T-helper 1 cell treated with Interleukin-12 subunit alpha and Interleukin-12 subunit beta and Interleukin-4 antibody, amounts not matched to agents 30 μg/mL and 1 μg/mL, for 36 hours (primary cell): ENCODE measurements around the gene CACNA2D3.

Experiments
- H3K27ac Mint-ChIP-seq: one replicate; pipeline ENCODE4 v1.8.0; 2021; ENCODE audit warnings: mild to moderate bottlenecking, mixed read lengths
- H3K27me3 Mint-ChIP-seq: one replicate; pipeline ENCODE4 v1.8.0; 2021; ENCODE audit warnings: low read depth, mixed read lengths
- H3K36me3 Mint-ChIP-seq: one replicate; pipeline ENCODE4 v1.8.0; 2021; ENCODE audit warnings: low read depth, mixed read lengths
- H3K4me1 Mint-ChIP-seq: one replicate; pipeline ENCODE4 v1.8.0; 2021; ENCODE audit warnings: low read depth, mixed read lengths
- H3K4me3 Mint-ChIP-seq: one replicate; pipeline ENCODE4 v1.8.0; 2021; ENCODE audit warnings: mild to moderate bottlenecking, moderate library complexity, mixed read lengths
- H3K9me3 Mint-ChIP-seq: one replicate; pipeline ENCODE4 v1.8.0; 2021; ENCODE audit warnings: mixed read lengths

The CACNA2D3 gene

GRCh38 chr3:54564374-54564925 is 442.1 kb downstream of the CACNA2D3 start:
- Mint-ChIP-seq H3K27me3 (no peaks in the 10 kb centered on the region), H3K36me3 (no peaks in the 10 kb centered on the region), H3K27ac (no peak overlapping the region), H3K9me3 (no peaks in the 10 kb centered on the region), H3K4me3 (no peak overlapping the region), H3K4me1 (no peaks in the 10 kb centered on the region)

- H3K27ac Mint-ChIP-seq: no peak overlapping the region
- H3K4me3 Mint-ChIP-seq: no peak overlapping the region
- no peaks in the 10 kb centered on the region for H3K27me3 Mint-ChIP-seq
- H3K36me3 Mint-ChIP-seq: no peaks in the 10 kb centered on the region
- no peaks in the 10 kb centered on the region for H3K4me1 Mint-ChIP-seq
- no peaks in the 10 kb centered on the region for H3K9me3 Mint-ChIP-seq
These were observed 443.6 kb downstream of the CACNA2D3 start for GRCh38 chr3:54565956-54566355.

- no peaks in the 10 kb centered on the region for H3K9me3 Mint-ChIP-seq
- H3K27me3 Mint-ChIP-seq: no peaks in the 10 kb centered on the region
- no peaks in the 10 kb centered on the region for H3K36me3 Mint-ChIP-seq
- H3K4me1 Mint-ChIP-seq: no peaks in the 10 kb centered on the region
- no peak overlapping the region for H3K27ac Mint-ChIP-seq
- H3K4me3 Mint-ChIP-seq: no peak overlapping the region
These were observed 445.6 kb downstream of the CACNA2D3 start for GRCh38 chr3:54567949-54568348.

- no peak overlapping the region for H3K4me3 Mint-ChIP-seq
- H3K9me3 Mint-ChIP-seq: no peaks in the 10 kb centered on the region
- H3K27me3 Mint-ChIP-seq: no peaks in the 10 kb centered on the region
- no peaks in the 10 kb centered on the region for H3K36me3 Mint-ChIP-seq
- no peak overlapping the region for H3K27ac Mint-ChIP-seq
- no peaks in the 10 kb centered on the region for H3K4me1 Mint-ChIP-seq
These were observed 447.7 kb downstream of the CACNA2D3 start for GRCh38 chr3:54570008-54570407.

- no peaks in the 10 kb centered on the region for H3K9me3 Mint-ChIP-seq
- no peaks in the 10 kb centered on the region for H3K4me1 Mint-ChIP-seq
- H3K27me3 Mint-ChIP-seq: no peaks in the 10 kb centered on the region
- H3K27ac Mint-ChIP-seq: no peak overlapping the region
- H3K4me3 Mint-ChIP-seq: no peak overlapping the region
- no peaks in the 10 kb centered on the region for H3K36me3 Mint-ChIP-seq
These were observed 450.0 kb downstream of the CACNA2D3 start for GRCh38 chr3:54572197-54572895.

GRCh38 chr3:54573858-54574257 is 451.5 kb downstream of the CACNA2D3 start:
- Mint-ChIP-seq H3K9me3 (no peaks in the 10 kb centered on the region), H3K27me3 (no peaks in the 10 kb centered on the region), H3K36me3 (no peaks in the 10 kb centered on the region), H3K4me3 (no peak overlapping the region), H3K27ac (no peak overlapping the region), H3K4me1 (no peaks in the 10 kb centered on the region)

- H3K9me3 Mint-ChIP-seq: no peaks in the 10 kb centered on the region
- H3K4me3 Mint-ChIP-seq: no peak overlapping the region
- no peak overlapping the region for H3K27ac Mint-ChIP-seq
- H3K36me3 Mint-ChIP-seq: no peaks in the 10 kb centered on the region
- H3K4me1 Mint-ChIP-seq: no peaks in the 10 kb centered on the region
- no peaks in the 10 kb centered on the region for H3K27me3 Mint-ChIP-seq
These were observed 452.7 kb downstream of the CACNA2D3 start for GRCh38 chr3:54574906-54575617.

- no peak overlapping the region for H3K4me3 Mint-ChIP-seq
- no peaks in the 10 kb centered on the region for H3K27me3 Mint-ChIP-seq
- no peak overlapping the region for H3K27ac Mint-ChIP-seq
- H3K9me3 Mint-ChIP-seq: no peaks in the 10 kb centered on the region
- no peaks in the 10 kb centered on the region for H3K36me3 Mint-ChIP-seq
- H3K4me1 Mint-ChIP-seq: no peaks in the 10 kb centered on the region
These were observed 453.2 kb downstream of the CACNA2D3 start for GRCh38 chr3:54575618-54575960.

- Mint-ChIP-seq H3K27ac (no peak overlapping the region), H3K9me3 (no peaks in the 10 kb centered on the region), H3K4me3 (no peak overlapping the region)
These were observed 455.0 kb downstream of the CACNA2D3 start for GRCh38 chr3:54577313-54577712.

GRCh38 chr3:54578417-54578816 is 456.1 kb downstream of the CACNA2D3 start:
- no peaks in the 10 kb centered on the region for H3K4me1 Mint-ChIP-seq
- H3K27ac Mint-ChIP-seq: no peak overlapping the region
- H3K4me3 Mint-ChIP-seq: no peak overlapping the region
- no peaks in the 10 kb centered on the region for H3K9me3 Mint-ChIP-seq
- H3K27me3 Mint-ChIP-seq: no peaks in the 10 kb centered on the region
- H3K36me3 Mint-ChIP-seq: no peaks in the 10 kb centered on the region

More at GRCh38 chr3:54577313-54577712, 455.0 kb downstream of the CACNA2D3 start:
- no peaks in the 10 kb centered on the region for H3K4me1 Mint-ChIP-seq
- no peaks in the 10 kb centered on the region for H3K36me3 Mint-ChIP-seq
- H3K27me3 Mint-ChIP-seq: no peaks in the 10 kb centered on the region

GRCh38 chr3:54580453-54580852 is 458.1 kb downstream of the CACNA2D3 start:
- no peak overlapping the region for H3K27ac Mint-ChIP-seq
- no peaks in the 10 kb centered on the region for H3K27me3 Mint-ChIP-seq
- no peak overlapping the region for H3K4me3 Mint-ChIP-seq
- no peaks in the 10 kb centered on the region for H3K36me3 Mint-ChIP-seq
- H3K9me3 Mint-ChIP-seq: peaks cover 8% of the 10 kb centered on the region
- no peaks in the 10 kb centered on the region for H3K4me1 Mint-ChIP-seq

- Mint-ChIP-seq H3K4me3 (no peak overlapping the region), H3K9me3 (peaks cover 8% of the 10 kb centered on the region), H3K4me1 (no peaks in the 10 kb centered on the region), H3K27me3 (no peaks in the 10 kb centered on the region), H3K36me3 (no peaks in the 10 kb centered on the region), H3K27ac (no peak overlapping the region)
These were observed 460.1 kb downstream of the CACNA2D3 start for GRCh38 chr3:54582424-54582823.

- Mint-ChIP-seq H3K4me1 (no peaks in the 10 kb centered on the region), H3K9me3 (no peaks in the 10 kb centered on the region), H3K27ac (no peak overlapping the region), H3K36me3 (no peaks in the 10 kb centered on the region), H3K4me3 (no peak overlapping the region), H3K27me3 (no peaks in the 10 kb centered on the region)
These were observed 468.8 kb downstream of the CACNA2D3 start for GRCh38 chr3:54591157-54591556.

GRCh38 chr3:54593653-54594052 is 471.3 kb downstream of the CACNA2D3 start:
- Mint-ChIP-seq H3K4me3 (no peak overlapping the region), H3K27me3 (no peaks in the 10 kb centered on the region), H3K9me3 (no peaks in the 10 kb centered on the region), H3K4me1 (no peaks in the 10 kb centered on the region), H3K27ac (no peak overlapping the region), H3K36me3 (no peaks in the 10 kb centered on the region)

GRCh38 chr3:54596087-54596486 is 473.7 kb downstream of the CACNA2D3 start:
- Mint-ChIP-seq H3K4me1 (no peaks in the 10 kb centered on the region), H3K9me3 (no peaks in the 10 kb centered on the region)

More at GRCh38 chr3:54596087-54596486, 473.7 kb downstream of the CACNA2D3 start:
- no peak overlapping the region for H3K4me3 Mint-ChIP-seq
- H3K27me3 Mint-ChIP-seq: no peaks in the 10 kb centered on the region
- no peak overlapping the region for H3K27ac Mint-ChIP-seq
- no peaks in the 10 kb centered on the region for H3K36me3 Mint-ChIP-seq
